OCI-LY7 (cell line): Measurements from ENCODE around the gene HSD11B1L. TPM values are rescaled to one million over a fixed set of nuclear protein-coding genes. Genes with fewer than 3 reads are reported as not detected.

Experiments
- BruUV-seq: library from RNA; stranded (reverse); fragments of 400-500 nt; replicated peaks from 2 replicates; lab custom pipeline; 2021; lab: Mats Ljungman, UMichigan
- CTCF ChIA-PET: fragments of 300-600 bp; sonication (Branson Sonifier 250); formaldehyde crosslinking; loops from one replicate; lab custom pipeline; 2022; ENCODE audit warnings: antibody characterized with exemption; ENCODE audit not compliant: unreplicated experiment; lab: Charles Lee
- POLR2A ChIA-PET: fragments of 300-600 bp; sonication (Branson Sonifier 250); formaldehyde crosslinking; loops from one replicate; lab custom pipeline; 2022; ENCODE audit warnings: antibody characterized with exemption; lab: Charles Lee
- DNase-seq: peaks from one replicate; pipeline ENCODE4 v3.0.0-alpha.2; 2015; ENCODE audit warnings: low spot score
- H2AFZ ChIP-seq: fragments of 200-600 bp; sonication (generic), shearing (Covaris generic); 2 replicates; pipeline ENCODE4 v1.6.1; 2014; ENCODE audit warnings: mild to moderate bottlenecking, antibody characterized with exemption, low read length, moderate library complexity
- H3K27ac ChIP-seq: fragments of 200-600 bp; sonication (generic); 2 replicates; pipeline ENCODE4 v1.5.1; 2014; ENCODE audit warnings: mixed run types, low read depth, mild to moderate bottlenecking, moderate library complexity, low read length, inconsistent platforms; ENCODE audit not compliant: poor library complexity, severe bottlenecking
- H3K36me3 ChIP-seq: fragments of 200-600 bp; sonication (generic); 2 replicates; pipeline ENCODE4 v1.6.1; 2014; ENCODE audit warnings: mild to moderate bottlenecking, antibody characterized with exemption, low read length, moderate library complexity, mixed read lengths; ENCODE audit not compliant: insufficient read depth
- H3K4me1 ChIP-seq: fragments of 200-600 bp; sonication (generic); 2 replicates; pipeline ENCODE4 v1.5.1; 2014; ENCODE audit warnings: mild to moderate bottlenecking, low read length; ENCODE audit not compliant: insufficient read depth, poor library complexity, severe bottlenecking
- H3K4me2 ChIP-seq: fragments of 200-600 bp; sonication (generic); 2 replicates; pipeline ENCODE4 v1.6.1; 2014; ENCODE audit warnings: mild to moderate bottlenecking, low read length
- H3K4me3 ChIP-seq: fragments of 200-600 bp; sonication (generic); 2 replicates; pipeline ENCODE4 v1.5.1; 2014; ENCODE audit warnings: mild to moderate bottlenecking, low read depth, low read length; ENCODE audit not compliant: poor library complexity, severe bottlenecking
- H3K79me2 ChIP-seq: fragments of 200-600 bp; sonication (generic); 2 replicates; pipeline ENCODE4 v1.6.1; 2016; ENCODE audit warnings: low read depth, mild to moderate bottlenecking, low read length, moderate library complexity, mixed read lengths; ENCODE audit not compliant: insufficient read depth
- H3K9me2 ChIP-seq: fragments of 200-600 bp; sonication (generic); 2 replicates; pipeline ENCODE4 v1.6.1; 2016; ENCODE audit warnings: mild to moderate bottlenecking, low read length, mixed read lengths; ENCODE audit not compliant: insufficient read depth
- H3K9me3 ChIP-seq: fragments of 200-600 bp; sonication (generic); 2 replicates; pipeline ENCODE4 v1.6.1; 2014; ENCODE audit warnings: mild to moderate bottlenecking, mixed run types, low read length, mixed read lengths
- H4K20me1 ChIP-seq: fragments of 200-600 bp; sonication (generic); 2 replicates; pipeline ENCODE4 v1.6.1; 2014; ENCODE audit warnings: mild to moderate bottlenecking, antibody characterized with exemption, low read length, moderate library complexity, mixed read lengths; ENCODE audit not compliant: insufficient read depth
- EZH2phosphoT487 ChIP-seq: fragments of 200-600 bp; sonication (generic); IDR thresholded peaks from 2 replicates; pipeline ENCODE4 v1.6.1; 2018; ENCODE audit warnings: low read depth, borderline replicate concordance, mild to moderate bottlenecking, mixed run types, antibody characterized with exemption, low read length, moderate library complexity, mixed read lengths
- intact Hi-C: fragments of 100-400 bp; cut with micrococcal nuclease; formaldehyde crosslinking; loops from one replicate; pipeline ENCODE4 v1.10.0; 2022; ENCODE audit not compliant: unreplicated experiment
- total RNA-seq, 2 experiments: library from RNA; depleted of rRNA in 1 of 2; stranded (reverse); fragments of >200 nt in 1 of 2; shearing (Covaris generic) in 1 of 2; gene quantifications; 2 replicates each; pipeline ENCODE4 v1.2.3, GENCODE V29; 2014 to 2022
- TF ChIP-seq, protein P1 (sequence below): fragments of 200-600 bp; sonication (generic); conservative IDR thresholded peaks from 2 replicates; pipeline ENCODE4 v1.5.1; 2014; ENCODE audit warnings: mild to moderate bottlenecking, antibody characterized with exemption, low read length, moderate library complexity, mixed read lengths

Gene HSD11B1L
- total RNA-seq, 2 experiments from 2014 or later = 4.6 to 4.9 TPM

DNA sequence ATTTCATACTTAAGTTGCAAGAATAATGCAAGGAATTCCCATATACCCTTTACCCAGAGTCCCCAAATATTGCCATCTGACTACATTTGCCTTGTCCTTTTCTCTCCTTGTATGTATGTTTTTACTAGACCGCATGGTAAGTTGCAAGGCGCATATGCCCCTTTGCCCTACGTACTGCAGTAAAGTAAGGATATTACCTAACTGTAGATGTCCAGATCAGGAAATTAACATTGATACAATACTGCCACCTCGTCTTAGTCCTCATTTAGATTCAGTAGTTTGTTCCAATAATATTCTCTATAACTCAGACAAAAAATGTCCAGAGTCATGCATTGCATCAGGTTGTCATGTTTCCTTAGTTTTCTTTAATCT lies 48.6 kb upstream of the HSD11B1L start:
- TF ChIP-seq EZH2phosphoT487 = no peak
- TF ChIP-seq, protein P1, sequence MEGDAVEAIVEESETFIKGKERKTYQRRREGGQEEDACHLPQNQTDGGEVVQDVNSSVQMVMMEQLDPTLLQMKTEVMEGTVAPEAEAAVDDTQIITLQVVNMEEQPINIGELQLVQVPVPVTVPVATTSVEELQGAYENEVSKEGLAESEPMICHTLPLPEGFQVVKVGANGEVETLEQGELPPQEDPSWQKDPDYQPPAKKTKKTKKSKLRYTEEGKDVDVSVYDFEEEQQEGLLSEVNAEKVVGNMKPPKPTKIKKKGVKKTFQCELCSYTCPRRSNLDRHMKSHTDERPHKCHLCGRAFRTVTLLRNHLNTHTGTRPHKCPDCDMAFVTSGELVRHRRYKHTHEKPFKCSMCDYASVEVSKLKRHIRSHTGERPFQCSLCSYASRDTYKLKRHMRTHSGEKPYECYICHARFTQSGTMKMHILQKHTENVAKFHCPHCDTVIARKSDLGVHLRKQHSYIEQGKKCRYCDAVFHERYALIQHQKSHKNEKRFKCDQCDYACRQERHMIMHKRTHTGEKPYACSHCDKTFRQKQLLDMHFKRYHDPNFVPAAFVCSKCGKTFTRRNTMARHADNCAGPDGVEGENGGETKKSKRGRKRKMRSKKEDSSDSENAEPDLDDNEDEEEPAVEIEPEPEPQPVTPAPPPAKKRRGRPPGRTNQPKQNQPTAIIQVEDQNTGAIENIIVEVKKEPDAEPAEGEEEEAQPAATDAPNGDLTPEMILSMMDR = no peak
- H4K20me1 ChIP-seq = peaks cover 65% of the 10 kb centered on the region
- intact Hi-C loops = no loop called here
- POLR2A ChIA-PET = no interaction called here
- no peak overlapping the region for H2AFZ ChIP-seq
- H3K4me1 ChIP-seq = peaks cover 19% of the 10 kb centered on the region
- H3K79me2 ChIP-seq = peaks cover 99% of the 10 kb centered on the region
- H3K9me3 ChIP-seq = no peaks in the 10 kb centered on the region
- H3K4me2 ChIP-seq = no peak overlapping the region
- DNase-seq = no peak
- no TSS peak for BruUV-seq
- no peaks in the 10 kb centered on the region for H3K9me2 ChIP-seq
- CTCF ChIA-PET = no interaction called here
- H3K27ac ChIP-seq = no peak overlapping the region
- H3K36me3 ChIP-seq = peaks cover 95% of the 10 kb centered on the region
- H3K4me3 ChIP-seq = no peak overlapping the region

DNA sequence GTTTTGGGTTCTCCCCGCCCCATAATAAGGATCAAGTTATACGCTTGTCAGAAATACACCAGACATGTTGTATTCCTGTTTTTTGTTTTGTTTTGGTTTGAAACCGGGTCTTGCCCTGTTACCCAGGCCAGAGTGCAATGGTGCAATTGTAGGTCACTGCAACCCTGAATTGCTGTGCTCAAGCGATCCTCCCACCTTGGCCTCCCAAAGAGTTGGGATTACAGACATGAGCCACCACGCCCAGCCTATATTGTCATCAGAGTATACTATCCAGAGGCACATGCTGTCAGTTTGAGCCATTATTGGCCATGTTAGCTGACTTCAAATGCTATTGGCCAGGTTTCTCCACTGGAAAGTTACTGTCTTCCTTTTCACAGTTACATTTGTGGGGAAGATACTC lies 48.2 kb upstream of the HSD11B1L start:
- ChIA-PET POLR2A (no interaction called here), CTCF (no interaction called here)
- Histone ChIP-seq H3K9me3 (no peaks in the 10 kb centered on the region), H3K9me2 (no peaks in the 10 kb centered on the region), H3K4me1 (peaks cover 15% of the 10 kb centered on the region), H4K20me1 (peaks cover 66% of the 10 kb centered on the region), H3K79me2 (peaks cover 99% of the 10 kb centered on the region), H3K36me3 (peaks cover 95% of the 10 kb centered on the region), H3K27ac (no peak overlapping the region), H3K4me3 (no peak overlapping the region), H3K4me2 (no peak overlapping the region), H2AFZ (no peak overlapping the region)
- no TSS peak for BruUV-seq
- TF ChIP-seq, protein P1 = no peak
- TF ChIP-seq EZH2phosphoT487 = no peak
- intact Hi-C loops = no loop called here
- DNase-seq = no peak

DNA sequence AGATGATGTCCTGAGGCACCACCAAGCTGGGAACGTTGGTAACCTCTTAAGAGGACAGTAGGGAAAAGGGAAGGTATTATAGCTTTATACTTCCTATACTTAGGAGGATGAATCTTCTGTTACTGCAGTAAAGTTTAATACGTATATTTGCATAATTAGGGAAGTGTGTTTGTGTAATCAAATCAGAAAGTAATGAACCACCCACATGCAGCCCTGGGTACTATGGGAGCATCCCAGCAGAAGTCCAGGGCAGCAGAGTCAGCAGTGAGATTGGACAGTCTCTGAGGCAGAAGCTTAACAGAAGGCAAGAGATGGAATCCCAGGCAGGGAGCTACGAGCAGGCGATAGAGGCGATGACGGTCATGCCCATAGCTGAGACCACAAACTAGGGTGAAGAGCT lies 45.4 kb upstream of the HSD11B1L start:
- Histone ChIP-seq H3K36me3 (peaks cover 84% of the 10 kb centered on the region), H4K20me1 (peaks cover 49% of the 10 kb centered on the region), H3K4me2 (no peak overlapping the region), H3K9me3 (no peaks in the 10 kb centered on the region), H3K4me3 (no peak overlapping the region), H3K4me1 (no peaks in the 10 kb centered on the region), H2AFZ (no peak overlapping the region), H3K79me2 (peaks cover 99% of the 10 kb centered on the region), H3K27ac (no peak overlapping the region), H3K9me2 (no peaks in the 10 kb centered on the region)
- DNase-seq = no peak
- intact Hi-C loops = no loop called here
- POLR2A ChIA-PET = no interaction called here
- BruUV-seq = no TSS peak
- CTCF ChIA-PET = no interaction called here
- TF ChIP-seq, protein P1 = no peak
- no peak for TF ChIP-seq EZH2phosphoT487
